ENCODE measurements around the gene CWC22. TPM values are rescaled to one million over a fixed set of nuclear protein-coding genes. Genes with fewer than 3 reads are reported as not detected.

CWC22 gene
- polyA plus RNA-seq, 4 donors = 9.2 to 26.1 (median 9.8) TPM

- no peak for DNase-seq
- no peak overlapping the region for H3K27ac ChIP-seq (ENCODE audit: low read depth in 1 of 3, low read length in 2 of 3)
- no peak overlapping the region for H3K4me3 ChIP-seq (ENCODE audit: low read depth in 1 of 3, low read length in 3 of 3)
- H3K36me3 ChIP-seq (ENCODE audit: control insufficient read depth in 3 of 3, insufficient read depth in 2 of 3, low read depth in 1 of 3, low read length in 3 of 3) = no peaks in the 10 kb centered on the region
- H3K4me1 ChIP-seq (ENCODE audit: control insufficient read depth in 3 of 3, insufficient read depth in 2 of 3, low read depth in 1 of 3, low read length in 2 of 3) = no peaks in the 10 kb centered on the region
- no peaks in the 10 kb centered on the region for H3K9me3 ChIP-seq (ENCODE audit: control insufficient read depth in 2 of 2, insufficient read depth in 1 of 2, low read depth in 1 of 2, low read length in 1 of 2)
- WGBS, 3 donors = 65 to 92% (median 84%) methylated on average over 1 of the region's 1 CpG
- no peaks in the 10 kb centered on the region for H3K27me3 ChIP-seq (ENCODE audit: control insufficient read depth in 3 of 3, insufficient read depth in 3 of 3, low read length in 3 of 3)
- FAIRE-seq = no peak
Observed at GRCh38 chr2:180040146-180040925, 33.2 kb upstream of the CWC22 start.

- H3K27me3 ChIP-seq (ENCODE audit: control insufficient read depth in 3 of 3, insufficient read depth in 3 of 3, low read length in 3 of 3) = no peaks in the 10 kb centered on the region
- 51 to 68% (median 57%) methylated on average over 2 of the region's 2 CpGs for WGBS, 3 donors
- FAIRE-seq (no peak), DNase-seq (no peak)
- no peaks in the 10 kb centered on the region for H3K9me3 ChIP-seq (ENCODE audit: control insufficient read depth in 2 of 2, insufficient read depth in 1 of 2, low read depth in 1 of 2, low read length in 1 of 2)
- H3K4me1 ChIP-seq (ENCODE audit: control insufficient read depth in 3 of 3, insufficient read depth in 2 of 3, low read depth in 1 of 3, low read length in 2 of 3) = no peaks in the 10 kb centered on the region
- no peak overlapping the region for H3K27ac ChIP-seq (ENCODE audit: low read depth in 1 of 3, low read length in 2 of 3)
- H3K4me3 ChIP-seq (ENCODE audit: low read depth in 1 of 3, low read length in 3 of 3) = no peak overlapping the region
- no peaks in the 10 kb centered on the region for H3K36me3 ChIP-seq (ENCODE audit: control insufficient read depth in 3 of 3, insufficient read depth in 2 of 3, low read depth in 1 of 3, low read length in 3 of 3)
Observed at GRCh38 chr2:180038997-180039396, 31.9 kb upstream of the CWC22 start.

- no peaks in the 10 kb centered on the region for H3K9me3 ChIP-seq (ENCODE audit: control insufficient read depth in 2 of 2, insufficient read depth in 1 of 2, low read depth in 1 of 2, low read length in 1 of 2)
- H3K36me3 ChIP-seq (ENCODE audit: control insufficient read depth in 3 of 3, insufficient read depth in 2 of 3, low read depth in 1 of 3, low read length in 3 of 3) = no peaks in the 10 kb centered on the region
- FAIRE-seq = no peak
- WGBS, 3 donors = 63 to 80% (median 64%) methylated on average over 5 of the region's 5 CpGs
- no peak overlapping the region for H3K4me3 ChIP-seq (ENCODE audit: low read depth in 1 of 3, low read length in 3 of 3)
- no peaks in the 10 kb centered on the region for H3K4me1 ChIP-seq (ENCODE audit: control insufficient read depth in 3 of 3, insufficient read depth in 2 of 3, low read depth in 1 of 3, low read length in 2 of 3)
- no peak for DNase-seq
- no peaks in the 10 kb centered on the region for H3K27me3 ChIP-seq (ENCODE audit: control insufficient read depth in 3 of 3, insufficient read depth in 3 of 3, low read length in 3 of 3)
- H3K27ac ChIP-seq (ENCODE audit: low read depth in 1 of 3, low read length in 2 of 3) = no peak overlapping the region
Observed at GRCh38 chr2:180033993-180034894, 27.1 kb upstream of the CWC22 start.

DNA sequence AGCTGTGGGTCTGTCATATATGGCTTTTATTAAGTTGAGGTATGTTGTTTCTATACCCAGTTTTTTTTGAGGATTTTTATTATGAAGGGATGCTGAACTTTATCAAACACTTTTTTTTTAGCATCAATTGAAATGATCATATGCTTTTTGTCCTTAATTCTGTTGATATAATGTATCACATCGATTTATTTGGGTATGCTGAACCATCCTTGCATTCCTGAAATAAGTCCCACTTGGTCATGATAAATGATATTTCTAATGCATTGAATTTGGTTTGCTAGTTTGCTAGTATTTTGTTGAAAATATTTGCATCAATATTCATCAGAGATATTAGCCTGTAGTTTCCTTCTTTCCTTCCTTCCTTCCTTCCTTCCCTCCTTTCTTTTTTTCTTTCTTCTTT, 22.5 kb upstream of the CWC22 start:
- no peaks in the 10 kb centered on the region for H3K4me1 ChIP-seq (ENCODE audit: control insufficient read depth in 3 of 3, insufficient read depth in 2 of 3, low read depth in 1 of 3, low read length in 2 of 3)
- no peak for FAIRE-seq
- WGBS, 3 donors = 56 to 80% (median 71%) methylated on average over 1 of the region's 1 CpG

DNA sequence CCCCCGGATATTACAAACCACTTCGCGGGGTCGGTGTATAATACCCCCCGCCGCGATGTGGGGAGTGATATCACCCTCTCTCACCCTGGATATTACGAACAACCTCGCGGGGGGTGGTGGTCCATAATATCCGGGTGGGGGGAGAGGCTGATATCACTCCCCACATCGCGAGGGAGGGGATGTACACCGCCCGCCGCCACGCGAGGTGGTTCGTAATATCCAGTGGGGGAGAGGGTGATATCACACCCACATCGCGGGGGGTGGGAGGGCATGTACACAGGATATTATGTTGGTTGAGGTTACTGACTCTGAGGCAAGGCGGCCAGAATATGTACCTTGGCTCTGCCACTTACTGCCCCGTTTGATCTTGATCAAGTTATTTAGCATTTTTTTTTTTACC, 14.8 kb upstream of the CWC22 start:
- no peak overlapping the region for H3K27ac ChIP-seq (ENCODE audit: low read depth in 1 of 3, low read length in 2 of 3)
- DNase-seq (no peak), FAIRE-seq (no peak)
- no peaks in the 10 kb centered on the region for H3K36me3 ChIP-seq (ENCODE audit: control insufficient read depth in 3 of 3, insufficient read depth in 2 of 3, low read depth in 1 of 3, low read length in 3 of 3)
- H3K9me3 ChIP-seq (ENCODE audit: control insufficient read depth in 2 of 2, insufficient read depth in 1 of 2, low read depth in 1 of 2, low read length in 1 of 2) = no peaks in the 10 kb centered on the region
- no peak overlapping the region for H3K4me3 ChIP-seq (ENCODE audit: low read depth in 1 of 3, low read length in 3 of 3)
- H3K4me1 ChIP-seq (ENCODE audit: control insufficient read depth in 3 of 3, insufficient read depth in 2 of 3, low read depth in 1 of 3, low read length in 2 of 3) = no peaks in the 10 kb centered on the region
- H3K27me3 ChIP-seq (ENCODE audit: control insufficient read depth in 3 of 3, insufficient read depth in 3 of 3, low read length in 3 of 3) = no peaks in the 10 kb centered on the region
- WGBS, 3 donors = 94 to 95% (median 95%) methylated on average over 23 of the region's 23 CpGs

More for the DNA sequence above, 22.5 kb upstream of the CWC22 start:
- no peak for DNase-seq
- H3K27ac ChIP-seq (ENCODE audit: low read depth in 1 of 3, low read length in 2 of 3) = no peak overlapping the region
- no peaks in the 10 kb centered on the region for H3K36me3 ChIP-seq (ENCODE audit: control insufficient read depth in 3 of 3, insufficient read depth in 2 of 3, low read depth in 1 of 3, low read length in 3 of 3)
- H3K4me3 ChIP-seq (ENCODE audit: low read depth in 1 of 3, low read length in 3 of 3) = no peak overlapping the region
- H3K27me3 ChIP-seq (ENCODE audit: control insufficient read depth in 3 of 3, insufficient read depth in 3 of 3, low read length in 3 of 3) = no peaks in the 10 kb centered on the region
- no peaks in the 10 kb centered on the region for H3K9me3 ChIP-seq (ENCODE audit: control insufficient read depth in 2 of 2, insufficient read depth in 1 of 2, low read depth in 1 of 2, low read length in 1 of 2)

- no peaks in the 10 kb centered on the region for H3K4me1 ChIP-seq (ENCODE audit: control insufficient read depth in 3 of 3, insufficient read depth in 2 of 3, low read depth in 1 of 3, low read length in 2 of 3)
- H3K4me3 ChIP-seq (ENCODE audit: low read depth in 1 of 3, low read length in 3 of 3) = no peak overlapping the region
- no peak for FAIRE-seq
- 71 to 80% (median 77%) methylated on average over 4 of the region's 4 CpGs for WGBS, 3 donors
- H3K27me3 ChIP-seq (ENCODE audit: control insufficient read depth in 3 of 3, insufficient read depth in 3 of 3, low read length in 3 of 3) = no peaks in the 10 kb centered on the region
- DNase-seq = no peak
- H3K27ac ChIP-seq (ENCODE audit: low read depth in 1 of 3, low read length in 2 of 3) = no peak overlapping the region
- no peaks in the 10 kb centered on the region for H3K36me3 ChIP-seq (ENCODE audit: control insufficient read depth in 3 of 3, insufficient read depth in 2 of 3, low read depth in 1 of 3, low read length in 3 of 3)
- H3K9me3 ChIP-seq (ENCODE audit: control insufficient read depth in 2 of 2, insufficient read depth in 1 of 2, low read depth in 1 of 2, low read length in 1 of 2) = no peaks in the 10 kb centered on the region
Observed at GRCh38 chr2:180017784-180018183, 10.7 kb upstream of the CWC22 start.

GRCh38 chr2:180016937-180017336, 9.8 kb upstream of the CWC22 start:
- Histone ChIP-seq H3K36me3 (ENCODE audit: control insufficient read depth in 3 of 3, insufficient read depth in 2 of 3, low read depth in 1 of 3, low read length in 3 of 3) (no peaks in the 10 kb centered on the region), H3K4me1 (ENCODE audit: control insufficient read depth in 3 of 3, insufficient read depth in 2 of 3, low read depth in 1 of 3, low read length in 2 of 3) (no peaks in the 10 kb centered on the region), H3K27ac (ENCODE audit: low read depth in 1 of 3, low read length in 2 of 3) (no peak overlapping the region), H3K4me3 (ENCODE audit: low read depth in 1 of 3, low read length in 3 of 3) (no peak overlapping the region), H3K9me3 (ENCODE audit: control insufficient read depth in 2 of 2, insufficient read depth in 1 of 2, low read depth in 1 of 2, low read length in 1 of 2) (no peaks in the 10 kb centered on the region), H3K27me3 (ENCODE audit: control insufficient read depth in 3 of 3, insufficient read depth in 3 of 3, low read length in 3 of 3) (no peaks in the 10 kb centered on the region)
- 59 to 81% (median 71%) methylated on average over 2 of the region's 2 CpGs for WGBS, 3 donors
- FAIRE-seq = no peak
- no peak for DNase-seq

GRCh38 chr2:180015951-180016709, 9.0 kb upstream of the CWC22 start:
- FAIRE-seq = no peak
- no peak for DNase-seq
- H3K27ac ChIP-seq (ENCODE audit: low read depth in 1 of 3, low read length in 2 of 3) = no peak overlapping the region
- WGBS, 3 donors = 57 to 63% (median 61%) methylated on average over 5 of the region's 5 CpGs
- H3K27me3 ChIP-seq (ENCODE audit: control insufficient read depth in 3 of 3, insufficient read depth in 3 of 3, low read length in 3 of 3) = no peaks in the 10 kb centered on the region
- H3K36me3 ChIP-seq (ENCODE audit: control insufficient read depth in 3 of 3, insufficient read depth in 2 of 3, low read depth in 1 of 3, low read length in 3 of 3) = no peaks in the 10 kb centered on the region
- no peak overlapping the region for H3K4me3 ChIP-seq (ENCODE audit: low read depth in 1 of 3, low read length in 3 of 3)
- H3K4me1 ChIP-seq (ENCODE audit: control insufficient read depth in 3 of 3, insufficient read depth in 2 of 3, low read depth in 1 of 3, low read length in 2 of 3) = no peaks in the 10 kb centered on the region
- H3K9me3 ChIP-seq (ENCODE audit: control insufficient read depth in 2 of 2, insufficient read depth in 1 of 2, low read depth in 1 of 2, low read length in 1 of 2) = no peaks in the 10 kb centered on the region

Measured in small intestine (tissue), 7 donors.